DMS79 treated with DMSO at 0.1 percent for 48 hours (cell line): ENCODE data around the gene SKI.

Experiments used
- DNase-seq: peaks from one replicate; lab custom pipeline; 2025; lab: John Stamatoyannopoulos, UW

The SKI gene

DNA sequence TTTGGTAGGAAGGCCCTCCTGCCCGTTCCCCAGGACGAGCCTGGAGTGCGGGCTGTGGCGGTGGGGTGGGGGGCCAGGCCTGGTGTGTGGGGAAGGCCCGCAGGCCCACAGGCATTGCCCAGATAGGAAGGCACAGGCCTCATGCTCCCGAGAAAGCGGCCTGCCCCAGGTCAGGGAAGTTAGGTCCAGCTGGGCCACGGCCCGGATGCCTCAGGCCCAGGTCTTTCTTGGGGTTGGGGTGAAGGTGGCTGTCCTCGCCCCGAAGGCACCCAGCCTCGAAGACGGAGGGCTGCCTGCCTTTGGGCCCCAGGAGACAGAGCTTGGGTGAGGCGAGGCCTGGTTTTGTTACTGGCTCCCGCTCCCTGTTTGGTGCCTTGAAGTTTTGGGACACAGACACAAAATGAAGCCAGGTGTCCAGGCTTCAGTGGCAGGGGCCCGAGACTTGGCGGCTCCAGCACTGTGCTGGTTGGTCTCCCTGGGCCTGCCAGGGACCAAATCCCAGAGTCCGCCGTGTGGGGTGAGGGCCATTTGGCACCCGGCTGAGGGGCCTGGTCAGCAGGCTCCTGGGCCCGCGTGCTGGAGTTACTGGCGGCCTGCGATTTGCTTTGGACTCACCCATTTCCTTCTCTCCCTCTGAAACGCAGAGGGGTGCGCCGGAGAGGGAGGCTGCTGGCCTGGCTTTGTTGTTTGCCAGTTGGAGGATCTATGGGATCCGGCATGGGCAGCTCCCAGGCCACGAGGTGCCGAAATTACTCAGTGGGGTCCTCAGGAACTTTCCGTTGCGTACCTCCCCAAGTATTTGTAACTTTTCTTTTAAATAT, 2.0 kb downstream of the SKI start:
- DNase-seq, result no peak

DNA sequence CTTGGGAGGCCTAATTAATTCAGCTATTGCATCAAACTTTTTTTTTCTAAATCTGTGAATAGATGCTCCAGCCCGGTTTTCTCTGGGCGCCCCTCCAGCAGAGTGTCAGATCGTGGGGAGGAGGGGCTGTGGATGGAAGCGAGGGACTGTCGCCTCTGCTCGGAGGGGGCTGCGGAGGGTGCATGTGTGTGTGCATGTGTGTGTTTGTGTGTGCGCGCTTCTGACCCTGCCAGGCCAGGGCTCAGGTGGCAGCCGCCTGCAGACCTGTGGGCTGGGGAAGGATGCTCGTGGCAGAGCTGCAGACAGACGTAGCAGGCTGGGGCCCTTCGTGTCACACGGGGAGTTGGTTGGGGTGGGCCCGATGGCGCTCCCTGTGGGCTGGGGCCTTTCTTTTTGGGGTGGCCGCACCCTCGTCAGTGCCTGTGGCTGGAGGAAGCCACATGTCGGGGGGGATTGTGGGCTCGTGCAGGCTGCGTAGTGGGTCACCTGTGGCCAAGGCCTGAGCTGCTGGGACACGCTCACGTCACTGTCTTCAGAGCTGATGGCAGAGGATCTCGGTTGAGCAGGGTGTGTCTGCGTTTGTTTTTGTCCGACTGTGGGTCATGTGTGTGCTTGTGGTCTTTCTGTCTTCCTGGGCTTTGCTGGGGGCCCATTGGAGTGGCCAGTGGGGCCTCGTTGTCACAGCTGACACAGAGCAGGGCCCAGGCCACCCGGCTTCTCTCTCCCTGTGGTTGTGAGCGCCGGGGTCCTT, 2.8 kb downstream of the SKI start:
- DNase-seq, result peak; percentile 21

DNA sequence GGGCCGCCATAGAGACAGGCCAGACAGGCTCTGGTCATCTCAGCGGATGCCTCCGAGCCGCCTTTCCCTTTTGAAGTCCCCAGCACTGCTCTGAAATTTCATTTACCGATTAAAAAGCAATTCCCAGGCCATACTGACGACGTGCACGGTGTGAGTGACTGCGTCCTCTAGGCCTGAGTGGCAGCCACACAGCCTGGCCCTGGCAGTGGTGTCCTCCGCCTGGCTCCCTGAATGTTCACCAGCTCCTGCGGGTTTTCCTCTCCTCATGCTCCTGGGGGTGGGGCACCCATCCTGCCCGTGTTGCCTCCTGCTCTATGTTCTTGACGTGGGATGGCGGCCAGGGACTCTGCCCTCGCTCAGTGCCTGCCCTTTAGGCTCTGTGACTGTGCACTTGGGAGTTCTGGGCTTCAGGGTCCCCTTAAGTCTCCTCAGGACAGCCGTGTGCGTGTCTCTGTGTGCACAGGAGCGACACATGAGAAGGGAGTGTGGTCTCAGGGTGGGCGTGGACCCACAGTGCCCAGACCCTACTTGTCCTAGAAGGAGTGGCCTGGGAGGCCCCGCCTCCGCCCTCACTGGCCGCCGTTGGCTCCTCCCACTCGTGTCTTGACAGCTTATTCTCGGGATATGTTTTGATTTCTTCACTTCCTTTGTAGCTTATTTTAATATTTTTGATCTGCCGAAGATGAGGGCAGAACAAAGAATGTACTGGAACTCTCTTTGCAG, 3.6 kb downstream of the SKI start:
- DNase-seq, result peak; percentile 18

DNA sequence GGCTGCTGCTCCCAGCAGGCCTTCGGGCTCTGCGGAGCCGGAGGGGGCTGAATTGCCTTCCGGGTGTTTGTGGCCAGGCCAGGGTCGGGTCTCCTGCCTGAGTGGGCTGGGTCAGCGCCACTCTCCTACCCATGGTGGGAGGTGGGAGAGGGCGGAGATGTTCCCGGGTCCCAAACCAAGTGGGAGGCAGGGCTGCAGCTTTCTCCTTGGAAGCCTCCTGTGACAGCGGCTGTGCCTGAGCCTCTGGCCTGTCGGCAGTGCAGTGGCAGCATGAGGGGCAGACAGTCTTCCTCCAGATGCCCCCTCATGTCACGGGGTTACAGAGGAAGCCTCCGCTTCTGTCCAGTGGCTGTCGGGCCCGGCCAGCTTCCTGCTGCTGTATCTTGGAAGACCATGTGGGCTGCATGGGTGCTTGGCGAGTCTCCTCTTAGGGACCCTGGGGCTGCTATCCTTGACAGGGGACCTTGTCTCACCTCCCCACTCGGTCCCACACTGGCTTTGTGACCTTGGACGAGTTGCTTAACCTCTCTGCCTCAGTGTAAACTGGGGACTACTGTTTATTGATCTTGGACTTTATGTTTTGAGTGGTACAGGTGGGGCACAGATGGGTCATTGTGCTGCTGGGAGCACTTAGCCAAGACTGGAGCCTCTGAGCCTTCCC, 4.3 kb downstream of the SKI start:
- no peak for DNase-seq

DNA sequence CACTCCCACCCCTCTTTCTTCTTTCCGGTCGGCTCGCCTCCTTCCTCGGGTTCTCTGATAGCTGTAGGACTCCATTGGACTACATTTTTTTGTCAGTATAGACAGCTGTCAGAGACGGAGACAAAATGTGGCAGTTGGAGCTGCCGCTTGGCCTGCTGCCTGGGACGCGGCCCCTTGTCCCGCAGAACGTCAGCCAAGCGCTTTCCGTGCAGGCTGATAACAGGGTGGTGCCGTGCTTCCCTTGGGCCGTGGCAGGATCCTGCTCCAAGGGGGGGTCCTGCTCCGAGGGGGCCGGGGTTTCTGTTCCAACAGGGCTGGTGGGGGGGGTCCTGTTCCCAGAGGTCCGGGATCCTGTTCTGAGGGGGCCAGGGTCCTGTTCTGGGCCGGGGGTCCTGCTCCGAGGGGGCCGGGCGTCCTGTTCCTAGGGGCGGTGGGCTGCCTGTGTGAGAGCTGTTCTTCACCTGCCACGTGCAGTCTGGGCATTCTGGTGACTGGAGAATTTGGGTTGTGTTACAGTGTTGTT, 4.9 kb downstream of the SKI start:
- no peak for DNase-seq

DNA sequence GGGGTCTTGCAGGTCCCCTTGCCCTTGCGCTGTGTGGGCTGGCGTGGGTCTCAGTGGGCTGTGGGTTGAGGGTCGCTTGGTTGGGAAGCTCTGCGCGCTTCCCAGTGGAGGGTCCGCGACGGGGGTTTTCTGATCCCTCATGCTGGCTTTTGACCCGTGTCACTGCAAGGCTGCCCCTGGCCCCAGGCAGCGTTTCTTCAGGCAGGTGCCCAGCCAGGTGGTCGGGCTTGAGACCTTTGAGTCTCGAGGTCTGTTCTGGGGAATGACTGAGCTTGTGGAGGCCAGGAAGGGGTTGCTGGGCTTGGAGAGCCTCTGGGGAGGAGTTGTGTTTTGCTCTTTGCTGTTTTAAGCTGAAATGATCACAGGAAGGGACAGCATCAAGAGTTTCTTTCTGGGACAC, 5.3 kb downstream of the SKI start:
- DNase-seq, result no peak

DNA sequence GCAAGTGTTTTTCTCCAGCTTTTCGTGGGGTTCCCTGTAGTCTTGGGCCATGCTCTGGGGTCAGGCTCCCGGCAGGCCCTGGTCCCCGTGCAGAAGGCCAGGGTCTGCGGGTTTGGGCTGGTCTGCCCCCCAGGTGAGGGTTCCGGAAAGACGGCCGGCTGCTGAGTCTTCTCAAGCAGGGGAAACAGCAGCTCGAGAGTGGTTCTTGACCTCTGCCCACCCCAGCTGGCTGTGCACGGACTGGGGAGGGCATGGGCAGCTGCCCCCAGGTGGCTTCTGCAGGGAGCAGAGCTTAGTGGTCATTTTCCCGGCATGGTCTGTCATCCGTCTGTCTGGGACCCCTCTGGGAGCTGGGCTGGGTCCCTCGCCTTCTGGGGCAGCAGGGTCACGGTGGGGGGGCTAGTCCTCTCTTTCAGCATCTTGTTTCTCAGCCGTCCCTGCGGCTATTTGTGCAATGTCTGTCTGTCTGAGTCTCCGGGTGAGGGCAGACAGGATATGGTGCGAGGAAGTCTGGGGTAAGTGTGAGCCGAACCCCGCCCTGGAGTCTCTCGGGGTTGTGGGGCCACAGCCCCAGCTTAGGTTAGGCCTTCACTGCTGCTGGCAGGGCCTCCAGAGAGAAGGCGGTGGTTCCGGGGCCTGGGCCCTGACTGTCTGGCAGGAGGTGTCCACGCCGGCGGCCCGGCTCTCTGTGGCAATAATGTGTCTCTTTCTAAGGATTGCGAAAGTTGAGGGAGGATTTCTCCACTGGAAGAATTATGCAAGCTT, 6.1 kb downstream of the SKI start:
- DNase-seq, result no peak

DNA sequence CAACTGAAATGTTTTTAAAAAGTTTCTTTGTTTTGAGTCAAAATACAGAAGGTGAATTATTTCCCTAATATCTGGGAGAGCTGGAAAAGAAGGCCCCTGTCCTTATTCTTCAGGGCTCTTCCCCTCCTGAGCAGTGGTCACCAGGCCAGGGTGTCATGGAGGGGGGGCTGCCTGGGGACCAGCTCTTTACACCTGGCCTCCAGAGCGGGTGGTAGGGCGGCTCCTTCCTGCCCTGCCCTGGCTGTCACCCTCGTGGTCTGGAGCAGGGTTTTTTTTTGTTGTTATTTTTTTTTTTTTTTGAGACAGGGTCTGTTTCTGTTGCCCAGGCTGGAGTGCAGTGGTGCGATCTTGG, 6.6 kb downstream of the SKI start:
- DNase-seq, result no peak

DNA sequence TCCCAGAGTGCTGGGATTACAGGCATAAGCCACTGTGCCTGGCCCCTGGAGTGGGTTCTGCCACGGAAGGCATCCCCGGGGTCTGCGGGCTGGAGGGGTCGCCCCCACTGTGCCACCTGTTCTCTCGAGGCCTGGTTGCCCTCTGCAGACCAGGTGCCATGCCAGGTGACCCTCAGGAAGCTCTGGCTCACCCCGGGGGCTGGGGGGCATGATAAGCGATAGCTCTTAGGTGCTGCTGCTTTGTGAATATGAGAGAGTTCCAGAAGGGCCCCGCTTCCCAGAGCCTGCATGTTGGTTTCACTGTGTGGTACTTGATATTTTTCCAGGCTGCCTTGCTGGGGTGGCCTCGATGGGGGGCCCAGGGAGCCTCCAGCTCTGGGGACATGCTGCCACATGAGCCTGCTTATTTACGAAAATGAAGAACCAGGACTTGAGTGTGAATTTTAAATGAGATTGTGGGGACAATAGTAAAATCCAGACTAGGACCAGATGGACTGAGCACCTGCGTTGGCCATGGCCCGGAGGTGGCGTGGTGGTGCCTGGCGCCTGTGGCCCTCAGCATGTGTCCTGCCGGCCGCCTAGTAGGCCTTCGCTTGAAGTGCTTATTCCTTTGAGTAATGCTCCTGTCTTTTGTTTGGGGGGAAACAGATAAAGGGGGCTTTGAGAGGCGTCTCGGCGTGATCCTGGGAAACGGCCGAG, 7.3 kb downstream of the SKI start:
- no peak for DNase-seq

DNA sequence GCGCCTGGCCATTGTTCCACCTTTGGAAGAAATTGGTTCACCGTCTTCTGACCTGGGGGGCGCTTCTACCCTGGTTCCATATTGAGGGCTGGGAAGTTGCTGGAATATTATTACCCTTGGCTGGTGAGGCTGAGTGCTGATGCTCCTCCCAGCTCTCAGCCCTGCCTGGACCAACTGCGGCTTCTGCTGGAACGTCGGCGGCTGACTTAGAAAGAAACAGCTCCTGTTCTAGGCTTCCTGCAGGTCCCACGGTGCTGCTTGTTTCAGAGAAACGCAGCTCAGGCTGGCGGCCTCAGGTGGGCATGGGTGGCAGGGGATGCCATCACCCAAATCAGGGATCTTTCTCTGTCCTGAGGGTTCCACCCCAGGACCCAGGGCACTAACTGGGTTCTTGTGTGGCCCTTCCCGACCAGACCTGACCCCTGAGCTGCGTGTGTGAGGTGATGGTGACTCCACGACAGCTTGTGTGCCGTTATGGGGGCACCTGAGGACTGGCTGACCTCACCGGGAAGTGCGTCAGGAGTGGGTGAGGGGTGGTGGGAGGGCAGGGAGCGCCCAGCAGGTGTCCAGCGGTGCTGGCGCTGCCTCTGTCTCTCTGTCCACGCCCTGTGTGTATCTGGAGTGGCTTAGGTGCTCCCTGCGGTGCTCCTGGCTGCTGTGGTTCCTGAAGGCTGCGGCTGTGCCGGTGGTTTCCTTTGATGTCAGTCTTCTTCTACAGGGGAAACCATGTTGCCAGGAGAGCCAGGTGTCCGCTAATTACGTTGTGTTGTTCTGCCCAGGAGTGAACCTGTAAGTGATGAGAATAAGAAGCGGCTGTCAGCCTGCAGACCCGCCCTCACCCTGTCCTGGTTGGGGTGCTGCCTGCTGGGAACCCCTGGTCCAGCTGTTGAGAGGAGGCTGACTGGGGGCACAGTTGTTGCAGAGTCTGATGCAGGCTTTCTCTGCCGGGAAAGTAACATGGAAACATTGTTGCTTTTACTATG, 8.9 kb downstream of the SKI start:
- no peak for DNase-seq

DNA sequence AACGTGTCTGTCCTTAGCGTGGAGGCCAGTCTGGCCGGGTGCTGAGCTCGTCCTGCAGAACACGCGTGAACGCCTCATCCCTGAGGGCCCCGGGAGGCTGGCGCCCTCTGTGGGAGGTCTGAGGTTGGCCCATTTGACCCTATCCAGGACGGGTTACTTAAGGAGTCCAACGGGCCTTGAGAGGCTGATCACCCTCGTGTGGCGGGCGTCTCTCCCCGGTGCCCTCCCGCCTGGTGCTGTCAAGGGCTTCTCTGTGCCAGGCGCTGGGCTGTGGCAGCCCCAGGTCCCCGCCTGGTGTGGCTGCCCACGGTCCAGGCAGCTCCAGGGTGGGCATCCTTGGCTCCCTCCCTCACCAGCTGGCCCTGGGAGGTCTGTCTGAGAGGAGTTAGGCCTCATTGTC, 9.7 kb downstream of the SKI start:
- DNase-seq, result no peak

DNA sequence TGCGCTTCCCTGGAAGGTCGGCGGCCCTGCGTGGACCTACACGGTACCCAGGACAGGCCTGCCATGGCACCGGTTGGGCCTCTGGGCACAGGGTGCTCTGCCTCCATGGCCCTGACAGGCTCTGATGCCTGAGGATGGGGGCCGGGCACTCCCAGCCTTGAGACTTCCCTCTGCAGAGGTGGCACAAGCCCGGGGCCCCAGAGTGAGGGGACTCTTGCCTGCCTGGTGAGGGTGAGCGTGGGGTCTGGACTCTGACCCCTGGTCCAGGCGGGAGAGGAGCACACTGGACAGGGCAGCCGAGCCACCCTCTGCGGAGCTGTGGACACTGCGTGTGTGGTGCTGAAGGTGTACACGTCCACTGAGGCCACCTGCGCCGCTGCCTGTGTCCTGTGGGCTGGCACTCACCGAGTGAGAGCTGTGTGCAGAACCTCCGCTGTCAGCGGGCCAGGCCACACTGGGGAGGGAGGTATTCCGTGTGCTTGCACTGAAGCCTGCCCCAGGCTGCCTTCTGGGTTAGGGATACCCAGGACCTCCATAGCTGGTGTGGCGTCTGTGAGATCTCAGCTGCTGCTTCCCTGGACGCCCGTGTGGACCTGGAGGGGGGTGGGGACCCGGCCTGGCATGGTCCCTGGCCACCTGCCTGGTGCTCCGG, 10.4 kb downstream of the SKI start:
- no peak for DNase-seq

DNA sequence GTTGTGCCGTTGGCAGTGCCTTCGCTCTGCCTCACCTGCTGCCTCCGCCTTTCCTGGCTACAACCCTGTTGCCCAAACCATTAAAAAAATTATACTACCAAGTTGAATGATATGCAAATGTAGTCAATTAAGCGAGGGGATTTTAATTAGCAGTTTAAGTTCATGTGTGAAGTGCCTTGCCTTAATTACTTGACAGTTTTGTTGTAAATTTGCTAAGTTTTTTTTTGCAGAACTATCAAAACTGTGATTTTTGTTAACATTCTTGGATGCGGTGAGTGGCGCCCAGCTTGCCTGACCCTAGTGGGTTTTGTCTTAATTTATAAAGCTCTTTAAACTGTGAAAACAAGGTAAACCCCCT, 10.9 kb downstream of the SKI start:
- DNase-seq, result no peak

DNA sequence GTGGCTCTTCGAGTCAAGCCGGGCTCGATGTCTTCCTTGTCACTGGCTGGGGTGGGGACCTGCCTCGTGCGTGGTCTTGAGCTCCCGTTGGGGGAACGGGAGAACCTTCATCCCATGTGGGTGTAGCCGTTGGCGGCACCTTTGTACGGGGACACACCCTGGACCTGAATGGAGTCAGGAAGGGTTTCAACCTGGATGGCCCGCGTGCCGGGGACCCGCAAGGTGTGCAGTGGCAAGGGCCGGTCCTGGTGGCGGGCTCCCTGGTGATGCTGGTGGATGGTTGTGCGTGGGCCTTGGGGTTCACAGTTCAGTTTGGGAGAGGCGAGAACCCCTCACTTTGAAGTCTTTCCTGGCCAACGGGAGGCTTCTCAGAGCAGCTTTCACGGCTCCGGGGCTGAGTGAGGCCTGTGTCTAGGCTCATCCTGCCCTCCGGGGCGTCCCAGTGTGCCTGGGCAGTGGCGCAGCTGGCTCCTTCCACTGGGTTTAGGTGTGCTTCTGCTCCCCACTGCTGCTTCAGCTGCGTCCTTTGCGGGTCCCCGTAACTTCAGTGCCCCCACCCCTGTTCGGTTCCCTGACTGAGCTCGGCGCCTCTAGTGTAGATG, 11.4 kb downstream of the SKI start:
- no peak for DNase-seq

DNA sequence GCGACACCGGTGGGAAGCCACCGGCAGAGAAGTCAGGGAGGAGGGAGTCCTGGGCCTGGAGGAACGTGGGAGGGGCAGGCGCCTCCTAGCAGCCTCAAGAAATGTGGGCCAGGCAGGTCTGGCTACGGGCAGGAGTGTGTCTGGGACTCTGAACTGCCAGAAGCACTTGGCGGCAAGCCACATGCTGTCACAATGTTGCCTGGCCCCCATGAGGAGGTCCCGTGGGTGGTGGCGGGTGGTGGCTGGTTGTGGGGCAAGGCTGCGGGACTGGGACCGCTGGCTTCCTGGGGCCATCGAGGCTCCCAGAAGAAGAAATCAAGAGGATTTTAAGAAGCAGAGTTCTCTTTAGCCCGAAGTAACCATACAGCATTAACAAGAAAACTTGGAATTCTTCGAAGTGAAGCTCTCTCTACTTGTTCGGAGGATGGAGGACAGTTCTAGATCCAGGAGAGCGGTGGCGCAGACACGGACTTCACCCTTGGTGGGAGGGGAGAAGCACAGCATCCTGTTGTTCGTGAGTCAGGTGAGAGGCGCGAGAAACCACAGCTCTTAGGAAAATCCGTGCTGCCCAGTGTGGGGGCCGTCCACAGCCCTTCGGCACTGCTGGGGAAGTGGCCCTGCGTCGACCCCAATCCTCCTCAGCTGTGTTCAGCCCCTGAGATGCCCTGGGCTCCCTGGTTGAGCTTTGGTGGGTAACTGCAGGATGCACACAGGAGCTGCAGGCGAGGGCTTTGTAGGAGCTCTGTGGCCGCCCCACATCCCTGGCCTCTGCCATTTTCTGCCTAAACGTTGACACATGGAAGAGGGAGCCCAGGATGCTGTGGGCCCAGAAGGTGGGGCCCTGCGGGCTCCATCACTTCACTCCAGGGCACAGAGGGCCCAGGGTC, 12.4 kb downstream of the SKI start:
- DNase-seq, result no peak

DNA sequence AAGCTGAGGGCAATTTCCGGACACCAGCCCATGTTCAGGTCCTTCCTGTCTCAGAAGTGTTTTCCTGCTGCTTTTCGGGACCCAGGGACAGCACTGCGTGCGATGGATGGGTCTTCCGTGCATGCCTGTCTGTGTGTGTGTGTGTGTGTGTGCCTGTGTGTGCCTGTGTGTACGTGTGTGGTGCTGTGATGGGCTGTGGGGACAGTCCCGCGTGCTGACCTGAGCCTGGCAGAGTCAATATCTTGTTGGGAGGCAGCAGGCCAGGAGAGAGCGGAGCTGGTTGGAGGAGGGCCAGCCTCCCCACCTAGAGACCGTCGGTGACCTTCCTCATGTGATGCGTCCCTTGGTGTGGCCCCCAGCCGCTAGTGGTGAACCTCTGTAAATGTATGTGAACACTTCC, 13.7 kb downstream of the SKI start:
- no peak for DNase-seq

DNA sequence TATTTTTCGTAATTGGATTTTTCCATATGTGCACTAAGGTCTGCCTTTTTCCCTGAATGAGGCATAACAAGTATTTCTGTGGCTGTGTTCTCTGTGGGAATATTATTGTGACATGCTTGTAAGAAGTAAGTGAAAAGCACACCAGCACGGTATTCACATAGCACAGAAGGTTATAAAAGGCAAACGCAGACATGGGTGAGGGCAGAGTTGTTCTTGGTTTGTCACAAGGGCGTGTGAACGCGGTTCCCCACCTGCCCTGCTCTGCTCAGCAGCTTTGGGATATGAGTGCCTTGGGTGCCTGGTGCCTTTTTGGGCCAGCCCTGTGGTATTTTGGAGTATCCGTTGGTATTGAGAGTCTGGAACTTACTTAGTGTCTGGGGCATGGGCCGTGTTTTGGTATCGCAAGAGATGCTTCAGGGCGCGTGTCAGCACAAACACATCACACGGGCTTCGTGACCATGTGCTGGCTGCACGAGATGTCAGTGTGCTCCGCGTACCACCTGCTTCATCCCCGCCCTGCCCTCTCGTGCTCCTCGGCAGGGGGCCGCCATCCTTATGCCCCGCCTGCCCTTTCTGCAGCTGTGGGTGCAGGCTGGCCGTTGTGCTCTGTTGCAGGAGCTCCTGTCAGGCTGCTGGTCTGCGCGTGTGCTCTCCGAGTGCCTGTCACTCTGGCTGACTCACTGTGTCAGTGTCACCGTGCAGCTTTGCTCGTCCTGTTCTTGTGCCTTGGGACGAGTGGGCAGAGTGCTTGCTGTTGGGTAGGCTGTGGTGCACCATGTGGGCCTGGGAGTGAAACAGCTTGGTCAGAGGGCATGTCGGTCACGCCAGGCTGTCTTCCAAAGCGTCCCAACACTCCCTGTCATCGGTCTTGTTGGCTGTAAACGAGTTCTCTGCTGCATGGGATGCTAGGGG, 15.0 kb downstream of the SKI start:
- no peak for DNase-seq
